GM12891 (cell line): ENCODE results near the gene CD1D. TPM values are rescaled to one million over a fixed set of nuclear protein-coding genes. Genes with fewer than 3 reads are reported as not detected.

Source experiments
- DNase-seq: peaks from one replicate; pipeline ENCODE4 v3.0.0; 2011; ENCODE audit warnings: low spot score; ENCODE audit not compliant: insufficient read length
- FAIRE-seq: peaks from 2 replicates; lab custom pipeline; 2011; peaks lifted over from hg19 to GRCh38; lab: Jason Lieb, UNC
- PAX5 ChIP-seq: IDR thresholded peaks from 2 replicates; pipeline ENCODE4 v1.6.1; 2011; ENCODE audit warnings: low read length, moderate library complexity, mild to moderate bottlenecking; ENCODE audit not compliant: insufficient read depth, severe bottlenecking
- POLR2A ChIP-seq: IDR thresholded peaks from 2 replicates; pipeline ENCODE4 v1.6.1; 2011; ENCODE audit warnings: low read depth, low read length, control low read depth
- POLR2AphosphoS5 ChIP-seq: IDR thresholded peaks from 2 replicates; pipeline ENCODE4 v1.6.1; 2011; ENCODE audit warnings: low read depth, low read length, control low read depth
- POU2F2 ChIP-seq: IDR thresholded peaks from 2 replicates; pipeline ENCODE4 v1.6.1; 2011; ENCODE audit warnings: low read depth, mild to moderate bottlenecking, control low read depth, low read length, moderate library complexity
- SPI1 ChIP-seq: IDR thresholded peaks from 2 replicates; pipeline ENCODE4 v1.6.1; 2011; ENCODE audit warnings: low read depth, low read length, control low read depth
- TAF1 ChIP-seq: IDR thresholded peaks from 2 replicates; pipeline ENCODE4 v1.6.1; 2011; ENCODE audit warnings: low read depth, low read length, control low read depth
- polyA plus RNA-seq: library from polyadenylated mRNA; unstranded; fragments of >200 nt; gene quantifications from one replicate; pipeline ENCODE4 v1.2.1, GENCODE V29; 2012; ENCODE audit warnings: low read depth, missing spikeins, inconsistent platforms; ENCODE audit not compliant: missing spikeins

Gene CD1D
- 1.8 TPM for polyA plus RNA-seq

- DNase-seq = peak; percentile 37
- FAIRE-seq = no peak
- no peak for TF ChIP-seq POLR2A
- no peak for TF ChIP-seq POU2F2
- no peak for TF ChIP-seq SPI1
- no peak for TF ChIP-seq TAF1
- TF ChIP-seq PAX5 = no peak
- TF ChIP-seq POLR2AphosphoS5 = no peak
Observed at GRCh38 chr1:158180741-158181576, at the start of gene CD1D. TSS of gene CD1D (plus strand) at chr1:158180895. CDS start at chr1:158181102, 207 bp downstream.

GRCh38 chr1:158131217-158131616 is 49.5 kb upstream of the CD1D start:
- no peak for DNase-seq
- FAIRE-seq = no peak
- no peak for TF ChIP-seq POLR2A
- no peak for TF ChIP-seq POU2F2
- TF ChIP-seq PAX5 = no peak
- no peak for TF ChIP-seq POLR2AphosphoS5
- TF ChIP-seq TAF1 = no peak
- no peak for TF ChIP-seq SPI1

- no peak for TF ChIP-seq PAX5
- TF ChIP-seq SPI1 = no peak
- no peak for TF ChIP-seq TAF1
- no peak for TF ChIP-seq POLR2AphosphoS5
- TF ChIP-seq POLR2A = no peak
- TF ChIP-seq POU2F2 = no peak
- FAIRE-seq (no peak), DNase-seq (no peak)
Observed at GRCh38 chr1:158140764-158141192, 39.9 kb upstream of the CD1D start.

GRCh38 chr1:158145173-158145719 is 35.4 kb upstream of the CD1D start:
- TF ChIP-seq POU2F2 (no peak), POLR2A (no peak), SPI1 (no peak), PAX5 (no peak), POLR2AphosphoS5 (no peak), TAF1 (no peak)
- no peak for FAIRE-seq
- no peak for DNase-seq

GRCh38 chr1:158146165-158146564 is 34.5 kb upstream of the CD1D start:
- DNase-seq (no peak), FAIRE-seq (no peak)
- TF ChIP-seq POU2F2 (no peak), TAF1 (no peak), POLR2AphosphoS5 (no peak), POLR2A (no peak), PAX5 (no peak), SPI1 (no peak)

GRCh38 chr1:158146739-158147138 is 34.0 kb upstream of the CD1D start:
- no peak for FAIRE-seq
- TF ChIP-seq PAX5 = no peak
- TF ChIP-seq SPI1 = no peak
- no peak for TF ChIP-seq POU2F2
- TF ChIP-seq POLR2A = no peak
- no peak for TF ChIP-seq TAF1
- TF ChIP-seq POLR2AphosphoS5 = no peak
- DNase-seq = no peak

GRCh38 chr1:158147401-158147800 is 33.3 kb upstream of the CD1D start:
- FAIRE-seq = no peak
- no peak for TF ChIP-seq POLR2AphosphoS5
- DNase-seq = no peak

- no peak for TF ChIP-seq SPI1
- no peak for TF ChIP-seq POLR2A
- TF ChIP-seq POU2F2 = no peak
- no peak for TF ChIP-seq POLR2AphosphoS5
- TF ChIP-seq PAX5 = no peak
- TF ChIP-seq TAF1 = no peak
- FAIRE-seq (no peak), DNase-seq (no peak)
Observed at GRCh38 chr1:158147869-158148268, 32.8 kb upstream of the CD1D start.

GRCh38 chr1:158148468-158148867 is 32.2 kb upstream of the CD1D start:
- no peak for DNase-seq
- TF ChIP-seq POU2F2 (no peak), TAF1 (no peak), PAX5 (no peak), POLR2A (no peak), POLR2AphosphoS5 (no peak), SPI1 (no peak)
- FAIRE-seq = no peak

- DNase-seq (no peak), FAIRE-seq (no peak)
- no peak for TF ChIP-seq TAF1
- no peak for TF ChIP-seq POLR2AphosphoS5
- no peak for TF ChIP-seq POLR2A
- no peak for TF ChIP-seq SPI1
- TF ChIP-seq POU2F2 = no peak
- TF ChIP-seq PAX5 = no peak
Observed at GRCh38 chr1:158149175-158149574, 31.5 kb upstream of the CD1D start.
